ENCODE results near the gene ROBO1. TPM values are rescaled to one million over a fixed set of nuclear protein-coding genes. Genes with fewer than 3 reads are reported as not detected.

Gene ROBO1
- total and polyA plus RNA-seq, 2 experiments from 2014 or later = 18.8 to 31.9 TPM

GRCh38 chr3:79497447-79498111 is 270.2 kb downstream of the ROBO1 start:
- in situ Hi-C loops (cut with MboI) = loop anchor here (25.0 kb wide), 1 partner anchor 835 kb away; no protein-coding TSS in a partner anchor
- Histone ChIP-seq H3K4me2 (ENCODE audit: unreplicated experiment) (no peak overlapping the region), H3K9ac (no peak overlapping the region), H3F3A (ENCODE audit: insufficient read depth) (no peaks in the 10 kb centered on the region), H3K9me3 (ENCODE audit: low read depth) (no peaks in the 10 kb centered on the region), H4K20me1 (ENCODE audit: insufficient read depth) (no peaks in the 10 kb centered on the region), H3K4me3 (no peak overlapping the region), H3K79me2 (ENCODE audit: insufficient read depth) (no peaks in the 10 kb centered on the region), H3K9me2 (ENCODE audit: insufficient read depth) (no peaks in the 10 kb centered on the region), H3K27me3 (replicated peaks; ENCODE audit: insufficient read depth) (no peaks in the 10 kb centered on the region), H2AFZ (no peak overlapping the region), H3K4me1 (ENCODE audit: insufficient read depth) (no peaks in the 10 kb centered on the region), H3K36me3 (ENCODE audit: low read depth) (no peaks in the 10 kb centered on the region), H3K27ac (no peak overlapping the region)
- TF ChIP-seq EZH2phosphoT487 (IDR thresholded peaks at IDR 0.05; ENCODE audit: insufficient read depth, low read depth) = no peak
- TF ChIP-seq EZH2 (IDR thresholded peaks at IDR 0.05; ENCODE audit: insufficient read depth, poor library complexity, severe bottlenecking) = no peak
- DNase-seq = peak; percentile 50
- 22 to 24% methylated on average over 7 of the region's 7 CpGs for WGBS, 2 experiments (ENCODE audit: low coverage in 1 of 2, low lambda C conversion rate in 2 of 2, missing lambda C conversion rate in 2 of 2)

- H3K4me2 ChIP-seq (ENCODE audit: unreplicated experiment) = peak overlapping the region; percentile 65
- in situ Hi-C loops (cut with MboI) = loop anchor here (25.0 kb wide), 1 partner anchor 829 kb away; no protein-coding TSS in a partner anchor
Measured at GRCh38 chr3:79491029-79491641, 276.7 kb downstream of the ROBO1 start.

GRCh38 chr3:79490165-79491028 is 277.4 kb downstream of the ROBO1 start:
- Histone ChIP-seq H2AFZ (peak overlapping the region; percentile 64), H3K4me1 (ENCODE audit: insufficient read depth) (peaks cover 15% of the 10 kb centered on the region; the same call in 1 of the 2 replicates), H3K27ac (no peak overlapping the region), H3F3A (ENCODE audit: insufficient read depth) (peaks cover 11% of the 10 kb centered on the region; the same call in 1 of the 2 replicates), H3K9me2 (ENCODE audit: insufficient read depth) (no peaks in the 10 kb centered on the region), H3K4me2 (ENCODE audit: unreplicated experiment) (peak overlapping the region; percentile 65), H3K4me3 (peak overlapping the region; percentile 36), H3K9me3 (ENCODE audit: low read depth) (no peaks in the 10 kb centered on the region), H4K20me1 (ENCODE audit: insufficient read depth) (no peaks in the 10 kb centered on the region), H3K36me3 (ENCODE audit: low read depth) (no peaks in the 10 kb centered on the region), H3K79me2 (ENCODE audit: insufficient read depth) (no peaks in the 10 kb centered on the region), H3K9ac (no peak overlapping the region), H3K27me3 (replicated peaks; ENCODE audit: insufficient read depth) (no peaks in the 10 kb centered on the region)
- in situ Hi-C loops (cut with MboI) = loop anchor here (25.0 kb wide), 1 partner anchor 828 kb away; no protein-coding TSS in a partner anchor
- no peak for TF ChIP-seq EZH2phosphoT487 (IDR thresholded peaks at IDR 0.05; ENCODE audit: insufficient read depth, low read depth)
- TF ChIP-seq EZH2 (IDR thresholded peaks at IDR 0.05; ENCODE audit: insufficient read depth, poor library complexity, severe bottlenecking) = no peak
- peak; percentile 76 for DNase-seq
- 10% methylated on average over 8 of the region's 8 CpGs for WGBS, 2 experiments (ENCODE audit: low coverage in 1 of 2, low lambda C conversion rate in 2 of 2, missing lambda C conversion rate in 2 of 2)

More at GRCh38 chr3:79491029-79491641, 276.7 kb downstream of the ROBO1 start:
- Histone ChIP-seq H3K9ac (no peak overlapping the region), H3K4me3 (peak overlapping the region; percentile 36), H3K9me3 (ENCODE audit: low read depth) (no peaks in the 10 kb centered on the region), H3K79me2 (ENCODE audit: insufficient read depth) (no peaks in the 10 kb centered on the region), H3K27me3 (replicated peaks; ENCODE audit: insufficient read depth) (no peaks in the 10 kb centered on the region), H3K9me2 (ENCODE audit: insufficient read depth) (no peaks in the 10 kb centered on the region), H3K27ac (no peak overlapping the region), H3K36me3 (ENCODE audit: low read depth) (no peaks in the 10 kb centered on the region), H2AFZ (peak overlapping the region; percentile 35; the same call in 1 of the 2 replicates), H3K4me1 (ENCODE audit: insufficient read depth) (peaks cover 15% of the 10 kb centered on the region; the same call in 1 of the 2 replicates), H4K20me1 (ENCODE audit: insufficient read depth) (no peaks in the 10 kb centered on the region), H3F3A (ENCODE audit: insufficient read depth) (peaks cover 11% of the 10 kb centered on the region; the same call in 1 of the 2 replicates)
- 6 to 11% methylated on average over 4 of the region's 4 CpGs for WGBS, 2 experiments (ENCODE audit: low coverage in 1 of 2, low lambda C conversion rate in 2 of 2, missing lambda C conversion rate in 2 of 2)
- DNase-seq = peak; percentile 19
- TF ChIP-seq EZH2 (IDR thresholded peaks at IDR 0.05; ENCODE audit: insufficient read depth, poor library complexity, severe bottlenecking) (no peak), EZH2phosphoT487 (IDR thresholded peaks at IDR 0.05; ENCODE audit: insufficient read depth, low read depth) (no peak)

- no peak overlapping the region for H3K27ac ChIP-seq
- peaks cover 15% of the 10 kb centered on the region; the same call in 1 of the 2 replicates for H3K4me1 ChIP-seq (ENCODE audit: insufficient read depth)
- H4K20me1 ChIP-seq (ENCODE audit: insufficient read depth) = no peaks in the 10 kb centered on the region
- no peaks in the 10 kb centered on the region for H3K27me3 ChIP-seq (replicated peaks; ENCODE audit: insufficient read depth)
- in situ Hi-C loops (cut with MboI) = loop anchor here (25.0 kb wide), 1 partner anchor 826 kb away; no protein-coding TSS in a partner anchor
- WGBS, 2 experiments (ENCODE audit: low coverage in 1 of 2, low lambda C conversion rate in 2 of 2, missing lambda C conversion rate in 2 of 2) = 88 to 98% methylated on average over 2 of the region's 2 CpGs
- H3K36me3 ChIP-seq (ENCODE audit: low read depth) = no peaks in the 10 kb centered on the region
- H3K9ac ChIP-seq = no peak overlapping the region
- no peaks in the 10 kb centered on the region for H3K79me2 ChIP-seq (ENCODE audit: insufficient read depth)
- DNase-seq = no peak
- no peaks in the 10 kb centered on the region for H3K9me2 ChIP-seq (ENCODE audit: insufficient read depth)
- peaks cover 11% of the 10 kb centered on the region; the same call in 1 of the 2 replicates for H3F3A ChIP-seq (ENCODE audit: insufficient read depth)
- TF ChIP-seq EZH2phosphoT487 (IDR thresholded peaks at IDR 0.05; ENCODE audit: insufficient read depth, low read depth) (no peak), EZH2 (IDR thresholded peaks at IDR 0.05; ENCODE audit: insufficient read depth, poor library complexity, severe bottlenecking) (no peak)
- no peak overlapping the region for H2AFZ ChIP-seq
- no peak overlapping the region for H3K4me2 ChIP-seq (ENCODE audit: unreplicated experiment)
- H3K9me3 ChIP-seq (ENCODE audit: low read depth) = no peaks in the 10 kb centered on the region
- H3K4me3 ChIP-seq = no peak overlapping the region
Measured at GRCh38 chr3:79488407-79488806, 279.4 kb downstream of the ROBO1 start.
